ENCODE data around the gene HIVEP1.

The HIVEP1 gene

DNA sequence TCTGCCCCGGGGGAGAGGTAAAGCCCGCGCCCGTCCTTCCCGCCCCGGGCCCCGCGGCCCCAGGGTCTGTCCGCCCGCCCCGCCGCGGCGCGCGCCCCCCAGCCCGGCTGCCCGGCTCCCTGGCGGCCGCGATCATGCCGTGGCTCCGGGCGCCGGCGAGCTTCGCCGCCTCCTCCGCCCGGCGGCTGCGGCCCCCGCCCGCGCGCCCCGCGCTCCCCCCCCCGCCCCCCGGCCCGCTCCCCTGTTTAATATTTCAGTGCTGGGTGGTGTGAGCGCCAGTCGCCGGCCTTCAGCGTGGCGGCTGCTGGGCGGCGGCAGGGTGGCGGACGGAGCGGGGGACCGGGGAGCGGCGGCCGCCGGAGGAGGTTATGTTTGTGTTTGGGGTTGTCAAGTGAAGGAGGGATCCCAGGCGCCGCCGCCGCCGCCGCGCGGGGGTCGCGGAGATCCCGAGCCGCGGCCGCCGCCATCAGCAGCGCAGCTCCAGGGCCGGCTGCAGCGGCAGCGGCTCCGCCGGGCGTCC lies at the start of gene HIVEP1:
Gene HIVEP1 (plus strand): TSS at position 275 of the 520 bp plus-strand sequence. CDS start 3,317 bp downstream, outside the sequence.
- no peak for DNase-seq (ENCODE audit: low read depth, low spot score)
- TF ChIP-seq FOXP2 (optimal IDR thresholded peaks at IDR 0.05; ENCODE audit: control extremely low read depth, extremely low read length, insufficient read depth) (no peak), POLR2AphosphoS5 (IDR thresholded peaks at IDR 0.05; ENCODE audit: borderline replicate concordance, low read depth, low read length) (no peak), EZH2 (IDR thresholded peaks at IDR 0.05) (no peak)
- peaks cover 22% of the 10 kb centered on the region for H3K36me3 ChIP-seq (ENCODE audit: insufficient read depth, low read length)
- no peaks in the 10 kb centered on the region for H3K9me3 ChIP-seq (ENCODE audit: low read depth, low read length)
- peak within 1 kb of the TSS; percentile 83; the same call in 1 of the 2 replicates for H3K27ac ChIP-seq
- peak within 1 kb of the TSS; percentile 91 for H3K4me3 ChIP-seq
- H3K9ac ChIP-seq (ENCODE audit: insufficient read length): peak within 1 kb of the TSS; percentile 61

- no peak overlapping the region for H3K27ac ChIP-seq
- TF ChIP-seq POLR2AphosphoS5 (IDR thresholded peaks at IDR 0.05; ENCODE audit: borderline replicate concordance, low read depth, low read length) (no peak), FOXP2 (optimal IDR thresholded peaks at IDR 0.05; ENCODE audit: control extremely low read depth, extremely low read length, insufficient read depth) (no peak), EZH2 (IDR thresholded peaks at IDR 0.05) (no peak)
- H3K4me3 ChIP-seq: no peak overlapping the region
- no peaks in the 10 kb centered on the region for H3K36me3 ChIP-seq (ENCODE audit: insufficient read depth, low read length)
- H3K9ac ChIP-seq (ENCODE audit: insufficient read length): no peak overlapping the region
- H3K9me3 ChIP-seq (ENCODE audit: low read depth, low read length): no peaks in the 10 kb centered on the region
- no peak for DNase-seq (ENCODE audit: low read depth, low spot score)
Measured at GRCh38 chr6:11963756-11964500, 48.2 kb upstream of the HIVEP1 start.

DNA sequence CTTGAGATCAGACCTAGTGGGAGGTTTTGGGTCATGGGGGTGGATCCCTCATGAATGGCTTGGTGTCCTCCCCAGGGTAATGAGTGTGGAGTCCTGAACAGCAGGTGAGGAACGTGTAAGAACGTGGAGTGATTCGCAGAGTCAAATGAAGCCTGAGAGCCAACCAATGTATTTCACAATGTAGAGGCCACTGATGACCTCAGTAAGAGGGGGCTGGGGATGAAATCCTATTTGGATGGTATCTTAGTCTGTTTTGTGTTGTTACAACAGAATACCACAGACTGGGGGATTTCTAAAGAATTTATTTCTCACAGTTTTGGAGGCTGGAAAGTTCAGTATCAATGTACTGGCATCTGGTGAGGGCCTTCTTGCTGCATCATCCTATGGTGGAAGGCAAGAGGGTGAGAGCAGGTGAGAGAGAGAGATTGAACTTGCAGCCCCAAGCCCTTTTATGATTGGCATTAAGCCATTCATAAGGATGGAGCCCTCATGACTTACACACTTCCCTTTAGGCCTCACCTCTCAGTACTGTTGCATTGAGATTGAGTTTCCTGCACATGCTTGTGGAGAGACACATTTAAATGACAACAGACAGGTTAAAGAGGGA lies 47.3 kb upstream of the HIVEP1 start:
- H3K9ac ChIP-seq (ENCODE audit: insufficient read length): no peak overlapping the region
- DNase-seq (ENCODE audit: low read depth, low spot score): no peak
- H3K4me3 ChIP-seq: no peak overlapping the region
- no peak overlapping the region for H3K27ac ChIP-seq
- TF ChIP-seq EZH2 (IDR thresholded peaks at IDR 0.05) (no peak), FOXP2 (optimal IDR thresholded peaks at IDR 0.05; ENCODE audit: control extremely low read depth, extremely low read length, insufficient read depth) (no peak), POLR2AphosphoS5 (IDR thresholded peaks at IDR 0.05; ENCODE audit: borderline replicate concordance, low read depth, low read length) (no peak)
- H3K36me3 ChIP-seq (ENCODE audit: insufficient read depth, low read length): no peaks in the 10 kb centered on the region
- H3K9me3 ChIP-seq (ENCODE audit: low read depth, low read length): no peaks in the 10 kb centered on the region

- H3K9me3 ChIP-seq (ENCODE audit: low read depth, low read length): no peaks in the 10 kb centered on the region
- no peaks in the 10 kb centered on the region for H3K36me3 ChIP-seq (ENCODE audit: insufficient read depth, low read length)
- no peak overlapping the region for H3K9ac ChIP-seq (ENCODE audit: insufficient read length)
- H3K4me3 ChIP-seq: no peak overlapping the region
- TF ChIP-seq POLR2AphosphoS5 (IDR thresholded peaks at IDR 0.05; ENCODE audit: borderline replicate concordance, low read depth, low read length) (no peak), FOXP2 (optimal IDR thresholded peaks at IDR 0.05; ENCODE audit: control extremely low read depth, extremely low read length, insufficient read depth) (no peak)
- DNase-seq (ENCODE audit: low read depth, low spot score): no peak
- H3K27ac ChIP-seq: no peak overlapping the region
Measured at GRCh38 chr6:11965499-11965898, 46.6 kb upstream of the HIVEP1 start.

GRCh38 chr6:11968241-11968806 lies 43.8 kb upstream of the HIVEP1 start:
- DNase-seq (ENCODE audit: low read depth, low spot score): no peak
- H3K9ac ChIP-seq (ENCODE audit: insufficient read length): no peak overlapping the region
- H3K36me3 ChIP-seq (ENCODE audit: insufficient read depth, low read length): no peaks in the 10 kb centered on the region
- H3K4me3 ChIP-seq: no peak overlapping the region
- no peak for TF ChIP-seq FOXP2 (optimal IDR thresholded peaks at IDR 0.05; ENCODE audit: control extremely low read depth, extremely low read length, insufficient read depth)
- no peak for TF ChIP-seq POLR2AphosphoS5 (IDR thresholded peaks at IDR 0.05; ENCODE audit: borderline replicate concordance, low read depth, low read length)
- no peak for TF ChIP-seq EZH2 (IDR thresholded peaks at IDR 0.05)
- no peak overlapping the region for H3K27ac ChIP-seq
- no peaks in the 10 kb centered on the region for H3K9me3 ChIP-seq (ENCODE audit: low read depth, low read length)

DNA sequence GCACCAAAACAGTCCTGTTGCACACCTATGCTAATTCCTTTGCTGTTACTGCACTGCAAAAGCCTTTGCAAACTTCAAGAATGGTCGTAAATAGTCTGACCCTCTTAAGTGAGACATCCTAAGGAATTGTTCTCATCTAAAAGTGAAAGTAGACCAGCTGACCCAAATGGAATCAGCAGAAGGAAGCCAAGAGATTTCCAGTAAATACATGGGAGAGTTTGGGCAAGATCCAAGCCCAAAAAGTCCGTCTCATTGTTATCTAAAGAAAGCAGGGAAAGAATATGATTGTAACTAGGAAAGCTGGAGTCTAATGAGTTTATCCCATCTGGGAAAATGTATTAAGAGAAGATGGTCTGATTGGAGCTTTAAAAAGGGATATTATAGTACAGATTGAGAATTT lies 43.0 kb upstream of the HIVEP1 start:
- Histone ChIP-seq H3K4me3 (no peak overlapping the region), H3K27ac (no peak overlapping the region), H3K9me3 (ENCODE audit: low read depth, low read length) (no peaks in the 10 kb centered on the region), H3K36me3 (ENCODE audit: insufficient read depth, low read length) (no peaks in the 10 kb centered on the region), H3K9ac (ENCODE audit: insufficient read length) (no peak overlapping the region)
- DNase-seq (ENCODE audit: low read depth, low spot score): no peak
- TF ChIP-seq EZH2 (IDR thresholded peaks at IDR 0.05) (no peak), FOXP2 (optimal IDR thresholded peaks at IDR 0.05; ENCODE audit: control extremely low read depth, extremely low read length, insufficient read depth) (no peak), POLR2AphosphoS5 (IDR thresholded peaks at IDR 0.05; ENCODE audit: borderline replicate concordance, low read depth, low read length) (no peak)

GRCh38 chr6:11970114-11970513 lies 42.0 kb upstream of the HIVEP1 start:
- DNase-seq (ENCODE audit: low read depth, low spot score): no peak
- H3K9me3 ChIP-seq (ENCODE audit: low read depth, low read length): no peaks in the 10 kb centered on the region
- TF ChIP-seq EZH2 (IDR thresholded peaks at IDR 0.05): no peak
- no peak for TF ChIP-seq FOXP2 (optimal IDR thresholded peaks at IDR 0.05; ENCODE audit: control extremely low read depth, extremely low read length, insufficient read depth)
- no peak for TF ChIP-seq POLR2AphosphoS5 (IDR thresholded peaks at IDR 0.05; ENCODE audit: borderline replicate concordance, low read depth, low read length)
- H3K36me3 ChIP-seq (ENCODE audit: insufficient read depth, low read length): no peaks in the 10 kb centered on the region
- H3K27ac ChIP-seq: no peak overlapping the region
- no peak overlapping the region for H3K4me3 ChIP-seq
- no peak overlapping the region for H3K9ac ChIP-seq (ENCODE audit: insufficient read length)

DNA sequence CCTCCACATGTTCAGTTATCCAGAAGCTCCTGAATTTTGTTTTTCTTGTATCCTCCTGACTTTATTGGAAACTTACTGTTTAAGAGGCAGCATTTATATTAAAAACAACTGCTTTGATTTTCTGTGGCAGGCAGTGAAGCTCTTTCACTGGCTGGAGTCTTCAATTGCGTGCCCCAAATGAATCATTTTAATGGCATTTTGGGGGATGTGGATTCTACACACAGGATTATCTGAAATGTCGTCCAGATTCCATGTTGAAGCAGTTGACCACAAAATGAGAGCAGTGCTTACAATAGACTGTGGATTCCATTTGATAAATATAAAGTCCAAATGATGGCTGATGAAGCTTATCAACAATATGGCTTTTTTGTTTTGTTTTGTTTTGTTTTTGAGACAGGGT lies 41.0 kb upstream of the HIVEP1 start:
- Histone ChIP-seq H3K27ac (no peak overlapping the region), H3K36me3 (ENCODE audit: insufficient read depth, low read length) (no peaks in the 10 kb centered on the region), H3K4me3 (no peak overlapping the region), H3K9me3 (ENCODE audit: low read depth, low read length) (no peaks in the 10 kb centered on the region), H3K9ac (ENCODE audit: insufficient read length) (no peak overlapping the region)
- no peak for TF ChIP-seq FOXP2 (optimal IDR thresholded peaks at IDR 0.05; ENCODE audit: control extremely low read depth, extremely low read length, insufficient read depth)
- TF ChIP-seq EZH2 (IDR thresholded peaks at IDR 0.05): no peak
- no peak for TF ChIP-seq POLR2AphosphoS5 (IDR thresholded peaks at IDR 0.05; ENCODE audit: borderline replicate concordance, low read depth, low read length)
- DNase-seq (ENCODE audit: low read depth, low spot score): no peak
